NCI-H2029 treated with DMSO at 0.1 percent for 48 hours (cell line): ENCODE measurements around the gene MTOR.

Experiments used
- DNase-seq: peaks from one replicate; lab custom pipeline; 2025; lab: John Stamatoyannopoulos, UW

Gene MTOR

GRCh38 chr1:11062965-11063401, 199.4 kb downstream of the MTOR start:
- peak; percentile 81 for DNase-seq

- DNase-seq: no peak
Measured at GRCh38 chr1:11061652-11062365, 200.5 kb downstream of the MTOR start.

GRCh38 chr1:11059968-11060830, 202.2 kb downstream of the MTOR start, which contains the start of gene SRM:
SRM (minus strand) TSS chr1:11060018; CDS start chr1:11059943, 75 bp downstream.
- peak; percentile 38 for DNase-seq

- DNase-seq: no peak
Measured at GRCh38 chr1:11059155-11059967, 203.0 kb downstream of the MTOR start.

- DNase-seq: no peak
Measured at GRCh38 chr1:11058595-11059154, 203.7 kb downstream of the MTOR start.

DNA sequence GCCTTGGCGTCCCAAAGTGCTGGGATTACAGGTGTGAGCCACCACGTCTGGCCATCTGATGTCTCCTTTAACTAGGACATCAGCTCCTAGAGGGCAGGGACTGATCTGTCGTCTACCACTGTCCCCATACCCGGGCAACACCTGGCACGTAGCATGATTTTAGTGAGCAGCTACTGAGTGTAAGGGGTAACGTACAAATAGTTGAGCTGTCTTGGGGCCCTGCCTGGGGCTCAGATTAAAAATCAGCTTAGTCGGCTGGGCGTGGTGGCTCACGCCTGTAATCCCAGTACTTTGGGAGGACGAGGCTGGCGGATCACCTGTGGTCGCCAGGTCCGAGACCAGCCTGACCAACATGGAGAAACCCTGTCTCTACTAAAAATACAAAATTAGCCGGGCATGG, 204.3 kb downstream of the MTOR start:
- no peak for DNase-seq

GRCh38 chr1:11057477-11057876, 204.9 kb downstream of the MTOR start:
- DNase-seq: no peak
